Naive thymus-derived CD4-positive, alpha-beta T cell (primary cell): Measurements from ENCODE around the gene TM9SF4. TPM values are rescaled to one million over a fixed set of nuclear protein-coding genes. Genes with fewer than 3 reads are reported as not detected.

Experiments
- ATAC-seq: fragments of 150-1000 bp; cut with Tn5 transposase; 2 replicates; pipeline ENCODE4 v1.10.0; 2021; ENCODE audit warnings: mild to moderate bottlenecking, moderate library complexity
- CTCF ChIA-PET: fragments of 350-600 bp; sonication (Branson Sonifier 250); formaldehyde crosslinking; loops from one replicate; lab custom pipeline; 2021; ENCODE audit warnings: antibody characterized with exemption; lab: Charles Lee
- POLR2A ChIA-PET: fragments of 350-600 bp; sonication (Branson Sonifier 250); formaldehyde crosslinking; loops from one replicate; lab custom pipeline; 2021; ENCODE audit warnings: antibody characterized with exemption, inconsistent platforms; lab: Charles Lee
- DNase-seq, 9 donors: peaks; one replicate each; pipeline versions ENCODE4 v3.0.0 to v3.0.0-alpha.2; 2020 to 2022; ENCODE audit warnings: mixed read lengths in 1 of 9
- H3K27ac ChIP-seq: one replicate; pipeline ENCODE4 v1.7.0; 2013; ENCODE audit warnings: mild to moderate bottlenecking, low read depth, low read length, moderate library complexity
- H3K27me3 ChIP-seq, 2 donors: one replicate each; pipeline ENCODE4 v1.7.0; 2013; ENCODE audit warnings: low read length in 2 of 2, mild to moderate bottlenecking in 2 of 2, moderate library complexity in 2 of 2; ENCODE audit not compliant: control insufficient read depth in 2 of 2, insufficient read depth in 2 of 2
- H3K36me3 ChIP-seq, 3 experiments: 1 replicate in 2 of 3; 2 replicates in 1 of 3; pipeline ENCODE4 v1.7.0; 2013; ENCODE audit warnings: low read length in 3 of 3, mild to moderate bottlenecking in 3 of 3, moderate library complexity in 1 of 3; ENCODE audit not compliant: insufficient read depth in 3 of 3, control insufficient read depth in 2 of 3
- H3K4me1 ChIP-seq, 2 donors: one replicate each; pipeline ENCODE4 v1.7.0; 2013; ENCODE audit warnings: low read length in 2 of 2, mild to moderate bottlenecking in 2 of 2, moderate library complexity in 1 of 2; ENCODE audit not compliant: control insufficient read depth in 2 of 2, insufficient read depth in 2 of 2
- H3K4me3 ChIP-seq: 2 replicates; pipeline ENCODE4 v1.7.0; 2013; ENCODE audit warnings: mild to moderate bottlenecking, low read length
- H3K9me3 ChIP-seq, 3 experiments: 1 replicate in 2 of 3; 2 replicates in 1 of 3; pipeline ENCODE4 v1.7.0; 2013; ENCODE audit warnings: low read length in 3 of 3; ENCODE audit not compliant: control insufficient read depth in 2 of 3
- H3K27ac Mint-ChIP-seq, 9 donors: one replicate each; pipeline ENCODE4 v1.8.0; 2020 to 2022; ENCODE audit warnings: mixed read lengths in 9 of 9, mild to moderate bottlenecking in 8 of 9, moderate library complexity in 5 of 9, inconsistent platforms in 2 of 9
- H3K27me3 Mint-ChIP-seq, 5 donors: one replicate each; pipeline ENCODE4 v1.8.0; 2021 to 2022; ENCODE audit warnings: mixed read lengths in 5 of 5, mild to moderate bottlenecking in 1 of 5
- H3K36me3 Mint-ChIP-seq, 5 donors: one replicate each; pipeline ENCODE4 v1.8.0; 2020 to 2022; ENCODE audit warnings: mixed read lengths in 5 of 5, mild to moderate bottlenecking in 3 of 5, inconsistent platforms in 1 of 5
- H3K4me1 Mint-ChIP-seq, 7 donors: one replicate each; pipeline ENCODE4 v1.8.0; 2020 to 2022; ENCODE audit warnings: mixed read lengths in 7 of 7, mild to moderate bottlenecking in 3 of 7, inconsistent platforms in 1 of 7
- H3K4me3 Mint-ChIP-seq, 10 donors: one replicate each; pipeline ENCODE4 v1.8.0; 2020 to 2022; ENCODE audit warnings: mild to moderate bottlenecking in 10 of 10, mixed read lengths in 10 of 10, moderate library complexity in 6 of 10, inconsistent platforms in 2 of 10
- H3K9me3 Mint-ChIP-seq, 11 donors: one replicate each; pipeline ENCODE4 v1.8.0; 2020 to 2022; ENCODE audit warnings: mixed read lengths in 11 of 11, mild to moderate bottlenecking in 4 of 11, inconsistent platforms in 1 of 11, moderate library complexity in 1 of 11
- intact Hi-C, 2 donors: fragments of 100-400 bp; cut with micrococcal nuclease; formaldehyde crosslinking; loops; one replicate each; pipeline ENCODE4 v1.15.1; 2023
- polyA plus RNA-seq, 2 donors: library from polyadenylated mRNA; unstranded; fragments of 300-500 nt; fragmentation: Illumina TruSeq; gene quantifications; one replicate each; pipeline ENCODE4 v1.2.3, GENCODE V29; 2021
- total RNA-seq, 6 experiments: library from RNA in 5 of 6; stranded (reverse) in 5 of 6; gene quantifications; 1 replicate in 5 of 6; 2 replicates in 1 of 6; pipeline ENCODE4 v1.2.3 and lab custom pipeline; 2021 to 2026

Gene TM9SF4
- total and polyA plus RNA-seq, 7 experiments from 2014 or later, result 31.2 to 61.0 (median 41.5) TPM

DNA sequence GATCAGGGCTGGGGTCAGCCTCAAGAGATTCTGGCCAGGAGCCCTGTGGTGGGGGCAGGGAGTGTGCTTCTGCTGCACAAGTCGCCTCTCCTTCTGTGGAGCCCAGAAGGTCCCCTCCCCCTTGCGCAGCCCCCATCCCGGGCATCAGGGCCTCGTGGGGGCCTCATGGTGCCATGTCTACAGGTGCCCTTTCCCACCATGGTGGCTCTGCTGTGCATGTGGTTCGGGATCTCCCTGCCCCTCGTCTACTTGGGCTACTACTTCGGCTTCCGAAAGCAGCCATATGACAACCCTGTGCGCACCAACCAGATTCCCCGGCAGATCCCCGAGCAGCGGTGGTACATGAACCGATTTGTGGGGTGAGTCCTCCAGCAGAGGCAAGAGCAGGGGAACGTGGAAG lies 48.1 kb downstream of the TM9SF4 start:
- H3K27ac Mint-ChIP-seq, result peak overlapping the region in 3 of 9 donors; percentile 11 to 68 (median 35)

DNA sequence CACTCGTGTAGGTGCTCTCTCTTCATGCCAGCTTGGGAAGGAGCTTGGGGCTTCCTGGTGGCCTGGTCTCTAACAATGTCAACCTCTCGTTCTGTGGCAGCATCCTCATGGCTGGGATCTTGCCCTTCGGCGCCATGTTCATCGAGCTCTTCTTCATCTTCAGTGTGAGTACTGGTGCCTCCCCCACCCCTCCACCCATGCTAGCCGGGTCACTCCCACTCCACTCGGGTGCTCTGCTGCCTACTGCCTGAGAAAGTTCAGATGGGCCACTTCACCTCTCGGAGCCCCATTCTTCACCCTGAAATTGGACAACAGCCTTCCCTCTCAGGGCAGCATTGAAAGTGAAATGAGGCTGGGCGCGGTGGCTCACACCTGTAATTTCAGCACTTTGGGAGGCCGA lies 48.8 kb downstream of the TM9SF4 start:
- peaks cover 0 to 70% (median 16%) of the 10 kb centered on the region in 3 experiments for H3K36me3 ChIP-seq
- CTCF ChIA-PET, result no interaction called here
- H3K27me3 ChIP-seq, result no peaks in the 10 kb centered on the region
- H3K9me3 Mint-ChIP-seq, result no peaks in the 10 kb centered on the region
- H3K9me3 ChIP-seq, result no peaks in the 10 kb centered on the region
- no peak overlapping the region for H3K4me3 ChIP-seq
- no peak overlapping the region for H3K27ac Mint-ChIP-seq
- H3K4me1 ChIP-seq, result no peaks in the 10 kb centered on the region
- H3K27ac ChIP-seq, result no peak overlapping the region
- H3K4me3 Mint-ChIP-seq, result no peak overlapping the region
- POLR2A ChIA-PET, result no interaction called here
- intact Hi-C loops, result no loop called here
- ATAC-seq (no peak), DNase-seq (no peak)
- H3K36me3 Mint-ChIP-seq, result peaks cover 8 to 39% (median 18%) of the 10 kb centered on the region in 5 donors
- peaks cover 0 to 4% (median 0%) of the 10 kb centered on the region in 7 donors for H3K4me1 Mint-ChIP-seq
- no peaks in the 10 kb centered on the region for H3K27me3 Mint-ChIP-seq

More for the DNA sequence above, 48.1 kb downstream of the TM9SF4 start:
- no peak for DNase-seq
- POLR2A ChIA-PET, result no interaction called here
- no peaks in the 10 kb centered on the region for H3K4me1 ChIP-seq
- H3K27me3 ChIP-seq, result no peaks in the 10 kb centered on the region
- peaks cover 0 to 4% (median 0%) of the 10 kb centered on the region in 7 donors for H3K4me1 Mint-ChIP-seq
- H3K27ac ChIP-seq, result no peak overlapping the region
- H3K9me3 ChIP-seq, result no peaks in the 10 kb centered on the region
- intact Hi-C loops, result no loop called here
- H3K4me3 Mint-ChIP-seq, result no peak overlapping the region
- no peak overlapping the region for H3K4me3 ChIP-seq
- H3K36me3 Mint-ChIP-seq, result peaks cover 7 to 42% (median 16%) of the 10 kb centered on the region in 5 donors
- H3K27me3 Mint-ChIP-seq, result no peaks in the 10 kb centered on the region
- no peak for ATAC-seq
- CTCF ChIA-PET, result no interaction called here
- no peaks in the 10 kb centered on the region for H3K9me3 Mint-ChIP-seq
- peaks cover 0 to 75% (median 16%) of the 10 kb centered on the region in 3 experiments for H3K36me3 ChIP-seq

- no peak overlapping the region for H3K4me3 ChIP-seq
- Mint-ChIP-seq H3K27me3 (no peaks in the 10 kb centered on the region), H3K4me1 (peaks cover 0 to 4% (median 0%) of the 10 kb centered on the region in 7 donors), H3K27ac (peak overlapping the region in 1 of 9 donors; percentile 48), H3K4me3 (no peak overlapping the region), H3K36me3 (peaks cover 8 to 39% (median 18%) of the 10 kb centered on the region in 5 donors), H3K9me3 (no peaks in the 10 kb centered on the region)
- ATAC-seq (no peak), DNase-seq (no peak)
- no peaks in the 10 kb centered on the region for H3K9me3 ChIP-seq
- ChIA-PET CTCF (no interaction called here), POLR2A (interaction anchor here (0.6 kb wide), 1 partner anchor 27 kb away, joined by 6 read pairs; no protein-coding TSS in a partner anchor)
- intact Hi-C loops, result no loop called here
- no peaks in the 10 kb centered on the region for H3K27me3 ChIP-seq
- H3K36me3 ChIP-seq, result peaks cover 0 to 63% (median 16%) of the 10 kb centered on the region in 3 experiments
- H3K4me1 ChIP-seq, result no peaks in the 10 kb centered on the region
- no peak overlapping the region for H3K27ac ChIP-seq
Observed at GRCh38 chr20:32158943-32159660, 49.6 kb downstream of the TM9SF4 start.

DNA sequence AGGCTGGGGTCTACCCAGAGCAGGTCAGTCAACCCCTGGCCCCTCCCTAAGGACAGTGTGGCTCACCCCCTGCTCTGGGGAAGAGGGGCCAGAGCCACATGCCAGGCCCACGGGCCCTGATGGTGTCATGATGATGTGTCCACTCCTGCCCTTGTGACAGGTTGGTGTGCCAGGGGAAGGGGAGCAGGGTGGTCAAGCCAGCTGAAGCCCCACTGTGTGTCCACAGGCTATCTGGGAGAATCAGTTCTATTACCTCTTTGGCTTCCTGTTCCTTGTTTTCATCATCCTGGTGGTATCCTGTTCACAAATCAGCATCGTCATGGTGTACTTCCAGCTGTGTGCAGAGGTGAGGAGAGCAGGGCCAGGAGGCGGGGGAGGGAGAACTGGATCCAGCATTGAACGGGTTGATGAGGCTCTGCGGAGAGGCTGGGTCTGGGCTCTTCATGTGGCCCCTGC lies 50.3 kb downstream of the TM9SF4 start:
- H3K4me1 ChIP-seq, result no peaks in the 10 kb centered on the region
- no peak overlapping the region for H3K4me3 ChIP-seq
- ChIA-PET CTCF (no interaction called here), POLR2A (no interaction called here)
- no peak overlapping the region for H3K27ac Mint-ChIP-seq
- peaks cover 8 to 45% (median 18%) of the 10 kb centered on the region in 5 donors for H3K36me3 Mint-ChIP-seq
- DNase-seq, result no peak
- H3K9me3 ChIP-seq, result no peaks in the 10 kb centered on the region
- no peak overlapping the region for H3K27ac ChIP-seq
- no peaks in the 10 kb centered on the region for H3K9me3 Mint-ChIP-seq
- no peaks in the 10 kb centered on the region for H3K27me3 Mint-ChIP-seq
- ATAC-seq, result no peak
- H3K4me1 Mint-ChIP-seq, result peaks cover 0 to 4% (median 0%) of the 10 kb centered on the region in 7 donors
- no peaks in the 10 kb centered on the region for H3K27me3 ChIP-seq
- H3K4me3 Mint-ChIP-seq, result no peak overlapping the region
- intact Hi-C loops, result no loop called here
- peaks cover 0 to 66% (median 16%) of the 10 kb centered on the region in 3 experiments for H3K36me3 ChIP-seq

GRCh38 chr20:32160341-32160740 lies 50.8 kb downstream of the TM9SF4 start:
- no peak for DNase-seq
- POLR2A ChIA-PET, result no interaction called here

DNA sequence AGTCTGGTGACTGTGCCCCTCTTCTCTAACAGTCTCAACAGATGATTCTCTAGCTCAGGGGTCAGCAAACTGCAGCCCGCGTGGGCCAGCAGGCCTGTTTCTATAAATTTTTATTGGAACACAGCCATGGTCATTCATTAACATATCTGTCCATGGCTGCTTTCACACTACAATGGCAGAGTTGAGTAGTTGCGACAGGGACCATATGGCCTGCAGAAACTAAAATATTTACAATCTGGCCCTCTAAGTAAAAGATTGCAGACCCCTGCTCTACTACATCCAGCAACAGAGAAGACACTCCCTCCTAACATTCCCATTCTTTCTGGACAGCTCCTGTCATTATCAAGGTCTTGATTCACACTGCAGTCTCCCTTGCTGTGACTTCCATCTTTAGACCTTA lies 52.8 kb downstream of the TM9SF4 start:
- Histone ChIP-seq H3K27me3 (no peaks in the 10 kb centered on the region), H3K4me1 (no peaks in the 10 kb centered on the region), H3K9me3 (no peaks in the 10 kb centered on the region), H3K36me3 (peaks cover 0 to 77% (median 22%) of the 10 kb centered on the region in 3 experiments), H3K27ac (no peak overlapping the region), H3K4me3 (no peak overlapping the region)
- peaks cover 0 to 3% (median 0%) of the 10 kb centered on the region in 7 donors for H3K4me1 Mint-ChIP-seq
- no peak for ATAC-seq
- H3K27me3 Mint-ChIP-seq, result no peaks in the 10 kb centered on the region
- CTCF ChIA-PET, result interaction anchor here (0.6 kb wide), 2 partner anchors 152 to 162 kb away, joined by 3 to 4 read pairs; no protein-coding TSS in a partner anchor
- intact Hi-C loops, result no loop called here
- peaks cover 9 to 63% (median 32%) of the 10 kb centered on the region in 5 donors for H3K36me3 Mint-ChIP-seq
- H3K9me3 Mint-ChIP-seq, result peaks cover 0 to under 1% (median 0%) of the 10 kb centered on the region in 11 donors
- DNase-seq, result no peak
- no peak overlapping the region for H3K4me3 Mint-ChIP-seq
- peak overlapping the region in 1 of 9 donors; percentile 70 for H3K27ac Mint-ChIP-seq
- POLR2A ChIA-PET, result no interaction called here

More at GRCh38 chr20:32160341-32160740, 50.8 kb downstream of the TM9SF4 start:
- no peak for ATAC-seq
- Histone ChIP-seq H3K4me1 (no peaks in the 10 kb centered on the region), H3K36me3 (peaks cover 0 to 66% (median 16%) of the 10 kb centered on the region in 3 experiments), H3K4me3 (no peak overlapping the region), H3K27me3 (no peaks in the 10 kb centered on the region), H3K27ac (no peak overlapping the region), H3K9me3 (no peaks in the 10 kb centered on the region)
- Mint-ChIP-seq H3K36me3 (peaks cover 8 to 49% (median 20%) of the 10 kb centered on the region in 5 donors), H3K27me3 (no peaks in the 10 kb centered on the region), H3K4me3 (no peak overlapping the region), H3K4me1 (peaks cover 0 to under 1% (median 0%) of the 10 kb centered on the region in 7 donors), H3K27ac (no peak overlapping the region), H3K9me3 (no peaks in the 10 kb centered on the region)
- CTCF ChIA-PET, result no interaction called here
- intact Hi-C loops, result no loop called here
